ENCODE results near the gene VRTN.

VRTN gene

GRCh38 chr14:74392616-74393570 is 44.6 kb downstream of the VRTN start:
- DNase-seq (ENCODE audit: low spot score): no peak

GRCh38 chr14:74394549-74394948 is 46.3 kb downstream of the VRTN start:
- no peak for DNase-seq (ENCODE audit: low spot score)

- DNase-seq (ENCODE audit: low spot score): no peak
These were observed 46.8 kb downstream of the VRTN start for GRCh38 chr14:74395094-74395493.

- DNase-seq (ENCODE audit: low spot score): no peak
These were observed 51.9 kb downstream of the VRTN start for GRCh38 chr14:74400031-74400685.

- DNase-seq (ENCODE audit: low spot score): peak; percentile 81
These were observed 52.7 kb downstream of the VRTN start for GRCh38 chr14:74400919-74401503.

GRCh38 chr14:74401504-74402241 is 53.4 kb downstream of the VRTN start:
- DNase-seq (ENCODE audit: low spot score): no peak

GRCh38 chr14:74402401-74403251 is 54.4 kb downstream of the VRTN start:
- DNase-seq (ENCODE audit: low spot score): no peak

- DNase-seq (ENCODE audit: low spot score): no peak
These were observed 55.5 kb downstream of the VRTN start for GRCh38 chr14:74403619-74404417.

GRCh38 chr14:74404435-74404834 is 56.2 kb downstream of the VRTN start:
- no peak for DNase-seq (ENCODE audit: low spot score)

- DNase-seq (ENCODE audit: low spot score): no peak
These were observed 57.4 kb downstream of the VRTN start for GRCh38 chr14:74405663-74406062.

- no peak for DNase-seq (ENCODE audit: low spot score)
These were observed 58.9 kb downstream of the VRTN start for GRCh38 chr14:74407021-74407800.

GRCh38 chr14:74407801-74408154 is 59.5 kb downstream of the VRTN start:
- no peak for DNase-seq (ENCODE audit: low spot score)

- DNase-seq (ENCODE audit: low spot score): no peak
These were observed 60.6 kb downstream of the VRTN start for GRCh38 chr14:74408870-74409269.

GRCh38 chr14:74409441-74409840 is 61.2 kb downstream of the VRTN start:
- DNase-seq (ENCODE audit: low spot score): no peak

All from putamen (tissue), 1 donor.